H9 (cell line): ENCODE measurements around the gene ST6GALNAC5. TPM values are rescaled to one million over a fixed set of nuclear protein-coding genes. Genes with fewer than 3 reads are reported as not detected.

Source experiments
- DNase-seq: peaks from one replicate; pipeline ENCODE4 v3.0.0-alpha.2; 2017
- H2AFZ ChIP-seq: one replicate; pipeline ENCODE4 v1.6.1; 2013; ENCODE audit warnings: mild to moderate bottlenecking, low read length, control low read depth, moderate library complexity
- H2AK5ac ChIP-seq: 2 replicates; pipeline ENCODE4 v1.6.1; 2013; ENCODE audit warnings: low read length, control low read depth, mixed read lengths; ENCODE audit not compliant: insufficient read length
- H2BK120ac ChIP-seq: one replicate; pipeline ENCODE4 v1.6.1; 2013; ENCODE audit warnings: low read depth, mild to moderate bottlenecking, low read length, control low read depth, inconsistent platforms; ENCODE audit not compliant: poor library complexity, severe bottlenecking
- H2BK12ac ChIP-seq: 2 replicates; pipeline ENCODE4 v1.6.1; 2013; ENCODE audit warnings: low read length, control low read depth, mixed read lengths, low read depth; ENCODE audit not compliant: insufficient read length
- H2BK15ac ChIP-seq: 2 replicates; pipeline ENCODE4 v1.6.1; 2013; ENCODE audit warnings: low read depth, low read length, control low read depth
- H2BK20ac ChIP-seq: one replicate; pipeline ENCODE4 v1.6.1; 2013; ENCODE audit warnings: low read depth, mild to moderate bottlenecking, low read length, control low read depth, inconsistent platforms; ENCODE audit not compliant: poor library complexity, severe bottlenecking
- H2BK5ac ChIP-seq: 2 replicates; pipeline ENCODE4 v1.6.1; 2013; ENCODE audit warnings: low read length, control low read depth, mixed read lengths; ENCODE audit not compliant: insufficient read length
- H3K14ac ChIP-seq: 2 replicates; pipeline ENCODE4 v1.6.1; 2013; ENCODE audit warnings: low read length, control low read depth; ENCODE audit not compliant: insufficient read depth
- H3K18ac ChIP-seq: 2 replicates; pipeline ENCODE4 v1.6.1; 2013; ENCODE audit warnings: low read depth, mild to moderate bottlenecking, mixed read lengths, low read length, control low read depth; ENCODE audit not compliant: insufficient read length
- H3K23ac ChIP-seq: 2 replicates; pipeline ENCODE4 v1.6.1; 2013; ENCODE audit warnings: low read length, control low read depth, mixed read lengths, low read depth; ENCODE audit not compliant: insufficient read length
- H3K23me2 ChIP-seq: 2 replicates; pipeline ENCODE4 v1.6.1; 2013; ENCODE audit warnings: low read depth, mild to moderate bottlenecking, mixed read lengths, low read length, control low read depth; ENCODE audit not compliant: insufficient read length, poor library complexity, severe bottlenecking
- H3K27ac ChIP-seq: 2 replicates; pipeline ENCODE4 v1.5.1; 2013; ENCODE audit warnings: low read length, control low read depth, mixed read lengths, low read depth; ENCODE audit not compliant: insufficient read length
- H3K27me3 ChIP-seq: 2 replicates; pipeline ENCODE4 v1.6.1; 2013; ENCODE audit warnings: low read length, control low read depth, inconsistent platforms; ENCODE audit not compliant: insufficient read depth
- H3K4ac ChIP-seq: 2 replicates; pipeline ENCODE4 v1.6.1; 2013; ENCODE audit warnings: low read depth, mild to moderate bottlenecking, control low read depth, inconsistent platforms, low read length, moderate library complexity
- H3K4me1 ChIP-seq: 2 replicates; pipeline ENCODE4 v1.6.1; 2013; ENCODE audit warnings: low read length, control low read depth, inconsistent platforms; ENCODE audit not compliant: insufficient read depth
- H3K4me2 ChIP-seq: 2 replicates; pipeline ENCODE4 v1.6.1; 2013; ENCODE audit warnings: low read length, control low read depth, mixed read lengths; ENCODE audit not compliant: insufficient read length, insufficient read depth
- H3K56ac ChIP-seq: 2 replicates; pipeline ENCODE4 v1.6.1; 2013; ENCODE audit warnings: low read depth, mild to moderate bottlenecking, mixed read lengths, low read length, control low read depth; ENCODE audit not compliant: insufficient read length
- H3K79me1 ChIP-seq: 2 replicates; pipeline ENCODE4 v1.6.1; 2013; ENCODE audit warnings: low read depth, mild to moderate bottlenecking, moderate library complexity, low read length, control low read depth, inconsistent platforms; ENCODE audit not compliant: insufficient read depth, poor library complexity, severe bottlenecking
- H3K79me2 ChIP-seq: 2 replicates; pipeline ENCODE4 v1.6.1; 2013; ENCODE audit warnings: low read length, control low read depth, inconsistent platforms; ENCODE audit not compliant: insufficient read depth
- H3K9ac ChIP-seq: 2 replicates; pipeline ENCODE4 v1.6.1; 2013; ENCODE audit warnings: low read length, control low read depth, mixed read lengths; ENCODE audit not compliant: insufficient read length; ENCODE audit errors: extremely low read depth
- H3K9me3 ChIP-seq: one replicate; pipeline ENCODE4 v1.6.1; 2013; ENCODE audit warnings: low read depth, low read length, inconsistent platforms; ENCODE audit not compliant: control insufficient read depth
- H3T11ph ChIP-seq: one replicate; pipeline ENCODE4 v1.6.1; 2013; ENCODE audit warnings: mild to moderate bottlenecking, low read length, control low read depth, inconsistent platforms
- H4K20me1 ChIP-seq: one replicate; pipeline ENCODE4 v1.6.1; 2013; ENCODE audit not compliant: control insufficient read depth, insufficient read length, insufficient read depth
- H4K5ac ChIP-seq: 2 replicates; pipeline ENCODE4 v1.6.1; 2013; ENCODE audit warnings: low read depth, mild to moderate bottlenecking, mixed read lengths, low read length, control low read depth; ENCODE audit not compliant: insufficient read length
- H4K8ac ChIP-seq: replicated peaks from 2 replicates; pipeline ENCODE4 v1.6.1; 2013; ENCODE audit warnings: low read length, control low read depth, mixed read lengths, low read depth; ENCODE audit not compliant: insufficient read length
- H4K91ac ChIP-seq: 2 replicates; pipeline ENCODE4 v1.6.1; 2013; ENCODE audit warnings: low read depth, mild to moderate bottlenecking, moderate library complexity, mixed read lengths, low read length, control low read depth; ENCODE audit not compliant: insufficient read length
- H3K27ac Mint-ChIP-seq, 3 experiments: 2 replicates in 2 of 3; 3 replicates in 1 of 3; pipeline ENCODE4 v1.8.0; 2020 to 2021; ENCODE audit warnings: mixed read lengths in 3 of 3, mild to moderate bottlenecking in 1 of 3, moderate library complexity in 1 of 3
- H3K27me3 Mint-ChIP-seq: 2 replicates; pipeline ENCODE4 v1.8.0; 2021; ENCODE audit warnings: low read depth, mild to moderate bottlenecking, moderate library complexity, mixed read lengths
- H3K36me3 Mint-ChIP-seq, 3 experiments: 2 replicates in 2 of 3; 3 replicates in 1 of 3; pipeline ENCODE4 v1.8.0; 2020 to 2021; ENCODE audit warnings: low read depth in 3 of 3, mixed read lengths in 3 of 3; ENCODE audit not compliant: insufficient read depth in 1 of 3
- H3K4me1 Mint-ChIP-seq, 2 experiments: 2 replicates each; pipeline ENCODE4 v1.8.0; 2020; ENCODE audit warnings: mixed read lengths in 2 of 2
- H3K4me3 Mint-ChIP-seq, 2 experiments: 2 replicates in 1 of 2; 3 replicates in 1 of 2; pipeline ENCODE4 v1.8.0; 2020 to 2021; ENCODE audit warnings: mild to moderate bottlenecking in 2 of 2, mixed read lengths in 2 of 2, moderate library complexity in 1 of 2
- H3K9me3 Mint-ChIP-seq, 2 experiments: 2 replicates in 1 of 2; 3 replicates in 1 of 2; pipeline ENCODE4 v1.8.0; 2020; ENCODE audit warnings: mild to moderate bottlenecking in 2 of 2, mixed read lengths in 2 of 2, moderate library complexity in 1 of 2
- WGBS: extraction: QIAGEN DNeasy Blood & Tissue Kit; methylation state at CpG from one replicate; pipeline ENCODE4 v1.1.7; 2013; ENCODE audit warnings: missing lambda C conversion rate, low lambda C conversion rate, mixed read lengths; ENCODE audit not compliant: insufficient read length; ENCODE audit errors: extremely low coverage; 5-methylcytosine and 5-hydroxymethylcytosine counted together
- total RNA-seq: library from RNA; stranded (reverse); gene quantifications from 2 replicates; pipeline ENCODE4 v1.2.1, GENCODE V29; 2021
- TF ChIP-seq, protein P1 (sequence below): fragments of 200-600 bp; sonication (generic); conservative IDR thresholded peaks from 3 replicates; pipeline ENCODE4 v1.8.0; 2021; ENCODE audit warnings: antibody characterized with exemption, mild to moderate bottlenecking

The ST6GALNAC5 gene
- total RNA-seq, 1 experiment from 2014 or later: 3.3 TPM

- Histone ChIP-seq H2BK5ac (no peak overlapping the region), H3K14ac (no peak overlapping the region), H3K18ac (no peak overlapping the region), H3K23me2 (no peaks in the 10 kb centered on the region), H3K27ac (no peak overlapping the region), H2AFZ (no peak overlapping the region), H4K91ac (no peak overlapping the region), H3K4ac (no peak overlapping the region), H3K4me2 (no peak overlapping the region), H2BK12ac (no peak overlapping the region), H3K9me3 (no peaks in the 10 kb centered on the region), H2BK20ac (no peak overlapping the region), H2BK120ac (no peak overlapping the region), H3K27me3 (no peaks in the 10 kb centered on the region), H2AK5ac (no peak overlapping the region), H3K9ac (no peak overlapping the region), H3K79me1 (no peaks in the 10 kb centered on the region), H3K79me2 (no peaks in the 10 kb centered on the region), H4K20me1 (no peaks in the 10 kb centered on the region), H4K5ac (no peak overlapping the region), H2BK15ac (no peak overlapping the region), H4K8ac (no peak overlapping the region), H3K4me1 (peaks cover 4% of the 10 kb centered on the region; the same call in 1 of the 2 replicates), H3K23ac (no peak overlapping the region), H3T11ph (no peak overlapping the region), H3K56ac (no peak overlapping the region)
- DNase-seq: no peak
- no peaks in the 10 kb centered on the region for H3K27me3 Mint-ChIP-seq
- H3K36me3 Mint-ChIP-seq: no peaks in the 10 kb centered on the region; a peak in 1 of 7 replicates
- WGBS: no CpG with 5 or more reads among the region's 3 CpGs
- no peak overlapping the region for H3K4me3 Mint-ChIP-seq
- no peaks in the 10 kb centered on the region for H3K9me3 Mint-ChIP-seq
- H3K4me1 Mint-ChIP-seq: peaks cover 23 to 26% of the 10 kb centered on the region in 2 experiments
- no peak overlapping the region for H3K27ac Mint-ChIP-seq
- TF ChIP-seq, protein P1, sequence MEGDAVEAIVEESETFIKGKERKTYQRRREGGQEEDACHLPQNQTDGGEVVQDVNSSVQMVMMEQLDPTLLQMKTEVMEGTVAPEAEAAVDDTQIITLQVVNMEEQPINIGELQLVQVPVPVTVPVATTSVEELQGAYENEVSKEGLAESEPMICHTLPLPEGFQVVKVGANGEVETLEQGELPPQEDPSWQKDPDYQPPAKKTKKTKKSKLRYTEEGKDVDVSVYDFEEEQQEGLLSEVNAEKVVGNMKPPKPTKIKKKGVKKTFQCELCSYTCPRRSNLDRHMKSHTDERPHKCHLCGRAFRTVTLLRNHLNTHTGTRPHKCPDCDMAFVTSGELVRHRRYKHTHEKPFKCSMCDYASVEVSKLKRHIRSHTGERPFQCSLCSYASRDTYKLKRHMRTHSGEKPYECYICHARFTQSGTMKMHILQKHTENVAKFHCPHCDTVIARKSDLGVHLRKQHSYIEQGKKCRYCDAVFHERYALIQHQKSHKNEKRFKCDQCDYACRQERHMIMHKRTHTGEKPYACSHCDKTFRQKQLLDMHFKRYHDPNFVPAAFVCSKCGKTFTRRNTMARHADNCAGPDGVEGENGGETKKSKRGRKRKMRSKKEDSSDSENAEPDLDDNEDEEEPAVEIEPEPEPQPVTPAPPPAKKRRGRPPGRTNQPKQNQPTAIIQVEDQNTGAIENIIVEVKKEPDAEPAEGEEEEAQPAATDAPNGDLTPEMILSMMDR: no peak
These were observed 193.9 kb downstream of the ST6GALNAC5 start for GRCh38 chr1:77061162-77061561.
